ENCODE data around the gene WSCD2.

- no peak for TF ChIP-seq CTCF (IDR thresholded peaks at IDR 0.05; ENCODE audit: insufficient read depth, low read length)
- no peak for TF ChIP-seq POLR2AphosphoS5 (IDR thresholded peaks at IDR 0.05; ENCODE audit: low read depth)
- no peak for TF ChIP-seq GABPA (IDR thresholded peaks at IDR 0.05; ENCODE audit: low read depth)
- no peak for TF ChIP-seq REST (IDR thresholded peaks at IDR 0.05; ENCODE audit: insufficient replicate concordance, low read depth)
- TF ChIP-seq SPI1 (IDR thresholded peaks at IDR 0.05; ENCODE audit: borderline replicate concordance, low read depth), result no peak
These were observed 61.4 kb downstream of the WSCD2 start for GRCh38 chr12:108190529-108190928.

Measured in HL-60 (cell line).